Right lobe of liver (tissue), 6 donors: ENCODE results near the gene PAN3. TPM values are rescaled to one million over a fixed set of nuclear protein-coding genes. Genes with fewer than 3 reads are reported as not detected.

ENCODE experiments used
- ATAC-seq, 4 donors: fragments of 200-7000 bp; cut with Tn5 transposase; one replicate each; pipeline ENCODE4 v1.9.1; 2020; ENCODE audit warnings: mild to moderate bottlenecking in 4 of 4, moderate library complexity in 4 of 4
- DNase-seq, 3 donors: peaks; one replicate each; pipeline ENCODE4 v3.0.0-alpha.2; 2020
- H3K27ac ChIP-seq, 3 donors: fragments of 200-600 bp; one replicate each; pipeline ENCODE4 v1.8.0; 2022
- H3K27me3 ChIP-seq, 2 donors: fragments of 200-600 bp; one replicate each; pipeline ENCODE4 v1.8.0; 2022
- H3K36me3 ChIP-seq, 4 donors: fragments of 200-600 bp; sonication (generic) in 1 of 4; one replicate each; pipeline versions ENCODE4 v1.5.1 to v1.8.0; 2017 to 2022; ENCODE audit warnings: control low read depth in 1 of 4
- H3K4me1 ChIP-seq, 4 donors: fragments of 200-600 bp; sonication (generic) in 1 of 4; one replicate each; pipeline versions ENCODE4 v1.5.1 to v1.8.0; 2017 to 2022; ENCODE audit warnings: control low read depth in 1 of 4
- H3K4me3 ChIP-seq, 3 donors: fragments of 200-600 bp; one replicate each; pipeline ENCODE4 v1.8.0; 2022
- H3K9me3 ChIP-seq, 4 donors: fragments of 200-600 bp; sonication (generic) in 1 of 4; one replicate each; pipeline versions ENCODE4 v1.5.1 to v1.8.0; 2017 to 2022; ENCODE audit warnings: control low read depth in 1 of 4
- CTCF ChIP-seq, 4 donors: fragments of 200-600 bp in 3 of 4; fragments of 450-650 bp in 1 of 4; IDR thresholded peaks; one replicate each; pipeline versions ENCODE4 v1.5.1 to v1.8.0; 2016 to 2022; ENCODE audit warnings: antibody characterized with exemption in 4 of 4, mild to moderate bottlenecking in 2 of 4
- POLR2A ChIP-seq: fragments of 450-650 bp; IDR thresholded peaks from one replicate; pipeline ENCODE4 v1.6.1; 2017; ENCODE audit warnings: antibody characterized with exemption, mild to moderate bottlenecking
- WGBS: methylation state at CpG from one replicate; pipeline ENCODE4 v1.1.6; 2018; ENCODE audit warnings: low coverage, low lambda C conversion rate; ENCODE audit not compliant: insufficient coverage; ENCODE audit errors: missing lambda C conversion rate; 5-methylcytosine and 5-hydroxymethylcytosine counted together
- intact Hi-C, 2 donors: fragments of 100-400 bp; cut with DNase I; formaldehyde crosslinking; loops; one replicate each; pipeline versions ENCODE4 v1.11.2 to v1.14.1; 2022
- total RNA-seq, 6 experiments: library from RNA; depleted of rRNA in 2 of 6; stranded (reverse); fragments of >200 nt in 2 of 6; fragmentation: NEBNext Ultra II Directional in 3 of 6; extraction: Animal tissue kit (Norgen Biotek cat#: 25700) in 3 of 6; gene quantifications; one replicate each; pipeline versions ENCODE4 v1.1.0 to v1.2.4, GENCODE V29; 2016 to 2023
- donor health status: DM: no; HTN: yes; CAD: no.
- donor health status: DM: no; HTN: no; CAD: no.
- donor health status: DM: no; HTN: no; CAD: no.
- donor health status: DM: no; HTN: yes; CAD: no.
- donor health status: DM: no; HTN: yes; CAD: no.

Gene PAN3
- total RNA-seq, 6 experiments from 2014 or later, result 7.0 to 12.5 (median 10.2) TPM

DNA sequence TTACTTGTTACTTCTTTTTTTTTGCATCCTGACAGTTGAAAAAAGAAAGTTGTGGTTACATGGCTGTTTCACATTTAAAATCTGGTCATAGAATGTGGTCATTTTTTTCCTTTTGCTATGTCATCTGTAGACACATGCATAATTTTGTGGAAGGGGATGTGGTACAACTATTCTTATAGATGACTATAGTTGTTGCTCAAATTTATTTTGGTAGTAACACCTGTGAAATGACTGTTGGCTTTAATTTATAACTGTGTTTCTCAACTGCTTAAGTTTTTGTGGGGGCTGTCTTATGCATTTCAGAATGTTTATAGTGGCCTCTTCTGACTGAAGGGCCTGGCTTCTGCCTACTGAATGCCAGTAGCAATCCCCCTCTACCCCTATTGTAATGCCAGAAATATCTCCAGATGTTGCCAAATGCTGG is 130.5 kb downstream of the PAN3 start:
- intact Hi-C loops, result no loop called here
- no peak overlapping the region for H3K27ac ChIP-seq
- peaks cover 0 to 20% (median 5%) of the 10 kb centered on the region in 4 donors for H3K36me3 ChIP-seq
- DNase-seq, result no peak
- no peak overlapping the region for H3K4me3 ChIP-seq
- no peaks in the 10 kb centered on the region for H3K27me3 ChIP-seq
- no peaks in the 10 kb centered on the region for H3K9me3 ChIP-seq
- no peaks in the 10 kb centered on the region for H3K4me1 ChIP-seq
- TF ChIP-seq CTCF (IDR thresholded peaks at IDR 0.05) (no peak), POLR2A (no peak)
- no peak for ATAC-seq

- intact Hi-C loops, result no loop called here
- no peaks in the 10 kb centered on the region for H3K27me3 ChIP-seq
- 88% methylated on average over 2 of the region's 2 CpGs for WGBS
- no peak for ATAC-seq
- no peaks in the 10 kb centered on the region for H3K9me3 ChIP-seq
- H3K27ac ChIP-seq, result no peak overlapping the region
- no peaks in the 10 kb centered on the region for H3K4me1 ChIP-seq
- no peak for TF ChIP-seq POLR2A
- TF ChIP-seq CTCF (IDR thresholded peaks at IDR 0.05), result no peak
- no peak for DNase-seq
- H3K4me3 ChIP-seq, result no peak overlapping the region
- H3K36me3 ChIP-seq, result peaks cover 0 to 20% (median 5%) of the 10 kb centered on the region in 4 donors
Measured at GRCh38 chr13:28271056-28271840, 132.9 kb downstream of the PAN3 start.

- ATAC-seq (no peak), DNase-seq (no peak)
- H3K4me1 ChIP-seq, result no peaks in the 10 kb centered on the region
- no peaks in the 10 kb centered on the region for H3K9me3 ChIP-seq
- H3K4me3 ChIP-seq, result no peak overlapping the region
- intact Hi-C loops, result no loop called here
- no peaks in the 10 kb centered on the region for H3K27me3 ChIP-seq
- H3K27ac ChIP-seq, result no peak overlapping the region
- no peak for TF ChIP-seq POLR2A
- 79% methylated on average over 3 of the region's 3 CpGs for WGBS
- peaks cover 0 to 29% (median 7%) of the 10 kb centered on the region in 4 donors for H3K36me3 ChIP-seq
Measured at GRCh38 chr13:28273919-28274318, 135.6 kb downstream of the PAN3 start.

DNA sequence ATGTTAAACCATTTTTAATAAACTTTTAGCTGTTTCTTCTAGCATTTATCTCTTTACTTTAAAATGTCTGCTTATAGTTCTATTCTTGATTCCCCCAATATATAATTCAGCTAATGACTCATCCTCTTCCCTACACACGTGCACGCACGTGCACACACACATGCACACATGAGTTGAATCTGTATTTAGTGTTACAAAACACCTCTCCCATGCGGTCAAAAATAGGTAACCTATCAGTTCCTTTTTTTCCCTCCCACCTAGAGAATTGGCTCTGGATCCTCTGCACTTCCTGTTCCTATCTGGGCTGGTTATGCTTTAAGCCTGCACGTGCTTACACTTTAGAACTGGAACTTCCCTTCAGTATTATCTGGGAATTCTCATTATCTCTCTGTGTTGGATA is 144.1 kb downstream of the PAN3 start:
- Histone ChIP-seq H3K27ac (no peak overlapping the region), H3K4me1 (no peaks in the 10 kb centered on the region), H3K27me3 (no peaks in the 10 kb centered on the region), H3K9me3 (no peaks in the 10 kb centered on the region), H3K36me3 (peaks cover 0 to 17% (median 3%) of the 10 kb centered on the region in 4 donors), H3K4me3 (no peak overlapping the region)
- no peak for TF ChIP-seq POLR2A
- 79% methylated on average over 5 of the region's 5 CpGs for WGBS
- no peak for DNase-seq
- ATAC-seq, result peak in 1 of 4 donors; percentile 32
- intact Hi-C loops, result no loop called here

- intact Hi-C loops, result no loop called here
- 100% methylated on average over 2 of the region's 3 CpGs for WGBS
- H3K36me3 ChIP-seq, result peaks cover 0 to 16% (median 0%) of the 10 kb centered on the region in 4 donors
- TF ChIP-seq POLR2A (no peak), CTCF (IDR thresholded peaks at IDR 0.05) (no peak)
- DNase-seq (no peak), ATAC-seq (no peak)
- H3K4me1 ChIP-seq, result no peaks in the 10 kb centered on the region
- no peak overlapping the region for H3K27ac ChIP-seq
- no peaks in the 10 kb centered on the region for H3K27me3 ChIP-seq
- no peak overlapping the region for H3K4me3 ChIP-seq
- H3K9me3 ChIP-seq, result no peaks in the 10 kb centered on the region
Measured at GRCh38 chr13:28283600-28283999, 145.3 kb downstream of the PAN3 start.
